ENCODE measurements around the gene LDB3. TPM values are rescaled to one million over a fixed set of nuclear protein-coding genes. Genes with fewer than 3 reads are reported as not detected.

Gene LDB3
- total and polyA plus RNA-seq, 2 of the 8 experiments (the other 6 are each of a cell fraction or from before 2014, with no cell fraction given), result 0.20 to 0.43 TPM

- TF ChIP-seq CHD1 (IDR thresholded peaks at IDR 0.05; ENCODE audit: low read depth, low read length) (0 out of 2 replicates have a peak, but pooled peaks have one; percentile 9), SP1 (IDR thresholded peaks at IDR 0.05; ENCODE audit: low read depth, low read length) (no peak)
Observed at GRCh38 chr10:86711513-86712316, 43.4 kb downstream of the LDB3 start (continued).

All from H1 (cell line).